ENCODE measurements around the gene FUT7. TPM values are rescaled to one million over a fixed set of nuclear protein-coding genes. Genes with fewer than 3 reads are reported as not detected.

The FUT7 gene
- total and polyA plus RNA-seq, 8 donors: 0.12 to 0.19 (median 0.18) TPM; not detected in 5

DNA sequence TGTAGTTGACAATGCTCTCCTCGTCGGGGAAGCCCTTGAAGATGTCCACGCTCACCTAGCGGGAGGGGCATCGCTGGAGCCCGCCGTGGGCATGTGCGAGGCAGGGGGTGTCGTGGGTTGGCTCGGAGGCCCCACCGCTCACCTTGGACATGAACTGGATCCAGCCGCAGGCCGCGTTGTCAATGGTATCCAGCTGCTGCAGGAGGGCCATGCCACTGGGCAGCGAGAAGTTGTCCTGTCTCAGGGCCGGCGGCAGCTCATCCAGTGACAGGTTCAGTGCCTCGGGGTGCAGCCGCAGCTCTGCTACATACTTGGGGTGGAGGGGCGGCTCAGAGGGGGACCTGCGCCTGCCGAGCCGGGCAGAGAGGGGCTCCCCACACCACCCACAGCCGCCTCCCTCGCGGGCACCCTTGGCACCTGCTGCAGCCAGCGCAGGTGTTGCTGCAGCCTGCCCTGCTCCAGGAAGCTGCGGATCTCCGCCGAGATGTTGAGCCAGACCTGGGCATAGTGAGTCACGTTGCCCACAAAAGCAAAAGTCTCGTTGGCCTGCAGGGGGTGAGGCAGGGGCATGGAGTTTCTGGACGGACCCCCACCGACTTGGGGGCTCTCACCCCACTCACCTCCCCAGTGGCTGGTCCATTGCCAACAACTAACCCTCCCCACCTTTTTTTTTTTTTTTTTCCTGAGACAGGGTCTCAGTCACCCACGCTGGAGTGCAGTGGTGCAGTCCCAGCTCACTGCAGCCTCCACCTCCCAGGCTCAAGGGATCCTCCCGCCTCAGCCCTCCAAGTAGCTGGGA lies 12.9 kb downstream of the FUT7 start:
- ATAC-seq: no peak
- Histone ChIP-seq H3K4me1 (no peaks in the 10 kb centered on the region), H3K4me3 (no peak overlapping the region), H3K27ac (no peak overlapping the region), H3K27me3 (no peaks in the 10 kb centered on the region), H3K36me3 (peaks cover 0 to 19% (median 0%) of the 10 kb centered on the region in 3 donors), H3K9me3 (no peaks in the 10 kb centered on the region)
- 93 to 95% methylated on average over 35 to 36 of the region's 36 CpGs for WGBS, 2 donors
- no peak for DNase-seq
- intact Hi-C loops (cut with DNase I): no loop called here
- no peak for FAIRE-seq
- TF ChIP-seq, protein P1, sequence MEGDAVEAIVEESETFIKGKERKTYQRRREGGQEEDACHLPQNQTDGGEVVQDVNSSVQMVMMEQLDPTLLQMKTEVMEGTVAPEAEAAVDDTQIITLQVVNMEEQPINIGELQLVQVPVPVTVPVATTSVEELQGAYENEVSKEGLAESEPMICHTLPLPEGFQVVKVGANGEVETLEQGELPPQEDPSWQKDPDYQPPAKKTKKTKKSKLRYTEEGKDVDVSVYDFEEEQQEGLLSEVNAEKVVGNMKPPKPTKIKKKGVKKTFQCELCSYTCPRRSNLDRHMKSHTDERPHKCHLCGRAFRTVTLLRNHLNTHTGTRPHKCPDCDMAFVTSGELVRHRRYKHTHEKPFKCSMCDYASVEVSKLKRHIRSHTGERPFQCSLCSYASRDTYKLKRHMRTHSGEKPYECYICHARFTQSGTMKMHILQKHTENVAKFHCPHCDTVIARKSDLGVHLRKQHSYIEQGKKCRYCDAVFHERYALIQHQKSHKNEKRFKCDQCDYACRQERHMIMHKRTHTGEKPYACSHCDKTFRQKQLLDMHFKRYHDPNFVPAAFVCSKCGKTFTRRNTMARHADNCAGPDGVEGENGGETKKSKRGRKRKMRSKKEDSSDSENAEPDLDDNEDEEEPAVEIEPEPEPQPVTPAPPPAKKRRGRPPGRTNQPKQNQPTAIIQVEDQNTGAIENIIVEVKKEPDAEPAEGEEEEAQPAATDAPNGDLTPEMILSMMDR (IDR thresholded peaks at IDR 0.05): no peak

DNA sequence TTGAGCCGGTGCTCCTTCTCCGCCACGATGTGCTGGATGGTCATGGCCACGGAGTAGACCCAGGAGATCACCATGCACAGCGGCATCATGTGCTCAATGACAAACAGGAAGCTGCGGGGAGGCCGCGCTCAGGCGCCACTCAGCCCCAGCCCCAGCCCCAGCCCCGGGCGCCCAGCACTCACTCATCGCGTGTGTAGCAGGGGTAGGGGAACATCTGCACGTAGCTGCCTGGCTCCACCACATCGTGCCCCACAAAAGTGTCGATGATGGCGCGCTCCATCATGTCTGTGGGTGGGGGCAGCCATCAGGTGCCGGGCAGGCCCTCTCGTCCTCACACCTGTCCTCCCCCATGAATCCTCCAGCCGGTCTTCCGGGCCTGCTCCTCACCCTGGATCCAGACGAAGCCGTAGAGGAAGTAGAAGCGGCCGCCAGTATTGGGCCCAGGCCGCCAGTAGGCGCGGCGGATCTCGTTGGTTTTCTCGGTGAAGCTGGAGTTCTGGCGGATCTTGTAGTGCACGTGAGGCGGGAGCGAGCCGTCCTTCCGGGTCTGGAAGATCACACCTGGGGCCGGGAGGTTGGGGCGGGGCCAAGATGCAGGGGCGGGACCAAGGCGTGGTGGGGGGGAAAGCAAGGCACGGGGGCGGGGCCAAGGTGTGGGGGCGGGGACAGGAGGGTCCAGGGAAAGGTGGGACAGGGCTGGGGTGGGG lies 13.9 kb downstream of the FUT7 start:
- TF ChIP-seq, protein P1 (IDR thresholded peaks at IDR 0.05): no peak
- ATAC-seq (no peak), FAIRE-seq (no peak), DNase-seq (no peak)
- H3K27me3 ChIP-seq: no peaks in the 10 kb centered on the region
- H3K27ac ChIP-seq: no peak overlapping the region
- no peak overlapping the region for H3K4me3 ChIP-seq
- 91 to 93% methylated on average over 44 to 45 of the region's 45 CpGs for WGBS, 2 donors
- H3K4me1 ChIP-seq: no peaks in the 10 kb centered on the region
- intact Hi-C loops (cut with DNase I): no loop called here
- H3K36me3 ChIP-seq: peaks cover 0 to 19% (median 0%) of the 10 kb centered on the region in 3 donors
- H3K9me3 ChIP-seq: no peaks in the 10 kb centered on the region

DNA sequence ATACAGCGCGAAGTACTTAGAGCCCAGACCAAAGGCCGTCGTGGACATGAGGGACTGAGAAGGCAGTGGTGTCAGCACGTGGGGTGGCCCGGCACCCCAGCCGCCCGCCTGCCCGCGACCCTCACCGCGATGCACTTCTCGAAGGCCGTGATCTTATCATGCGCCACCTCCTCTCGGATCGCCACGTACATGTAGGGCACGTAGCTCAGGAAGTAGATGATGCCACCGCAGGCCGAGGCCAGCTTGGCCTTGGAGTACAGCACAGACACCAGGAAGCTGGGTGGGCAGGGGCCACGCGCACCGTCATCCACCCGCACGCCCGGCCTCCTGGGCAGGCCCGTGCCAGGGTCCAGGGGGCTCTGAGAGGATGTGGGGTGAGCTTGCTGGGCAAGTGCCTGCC lies 14.8 kb downstream of the FUT7 start:
- no peaks in the 10 kb centered on the region for H3K27me3 ChIP-seq
- no peak overlapping the region for H3K4me3 ChIP-seq
- intact Hi-C loops (cut with DNase I): no loop called here
- H3K9me3 ChIP-seq: no peaks in the 10 kb centered on the region
- no peak for DNase-seq
- TF ChIP-seq, protein P1 (IDR thresholded peaks at IDR 0.05): no peak
- H3K36me3 ChIP-seq: peaks cover 0 to 24% (median 0%) of the 10 kb centered on the region in 3 donors
- no peaks in the 10 kb centered on the region for H3K4me1 ChIP-seq
- WGBS, 2 donors: 97 to 99% methylated on average over 28 of the region's 28 CpGs
- no peak for FAIRE-seq
- H3K27ac ChIP-seq: no peak overlapping the region
- no peak for ATAC-seq

DNA sequence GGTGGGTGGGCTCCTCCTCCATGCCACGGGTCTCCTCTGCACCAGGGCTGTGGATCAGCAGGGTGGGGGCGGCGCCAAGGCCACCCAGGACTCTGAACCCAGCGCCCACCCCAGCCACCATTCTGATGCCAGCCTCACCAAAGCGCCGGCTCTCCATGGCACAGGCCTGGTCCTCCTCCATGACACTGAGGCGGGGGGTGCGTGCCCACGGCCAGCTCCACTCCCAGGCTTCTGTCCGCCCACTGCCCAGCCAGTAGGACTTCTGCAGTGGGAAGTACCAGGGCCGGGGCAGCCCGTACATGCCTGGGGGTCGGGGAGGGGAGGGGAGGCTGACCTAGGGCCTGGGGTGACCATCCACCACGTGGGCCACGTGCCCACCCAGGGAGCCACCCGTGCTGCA lies 15.5 kb downstream of the FUT7 start:
- FAIRE-seq: no peak
- no peak for DNase-seq
- intact Hi-C loops (cut with DNase I): no loop called here
- H3K36me3 ChIP-seq: peaks cover 0 to 29% (median 0%) of the 10 kb centered on the region in 3 donors
- 92 to 93% methylated on average over 12 to 16 of the region's 16 CpGs for WGBS, 2 donors
- H3K27me3 ChIP-seq: no peaks in the 10 kb centered on the region
- H3K4me3 ChIP-seq: no peak overlapping the region
- H3K4me1 ChIP-seq: no peaks in the 10 kb centered on the region
- no peak overlapping the region for H3K27ac ChIP-seq
- ATAC-seq: no peak
- TF ChIP-seq, protein P1 (IDR thresholded peaks at IDR 0.05): no peak
- no peaks in the 10 kb centered on the region for H3K9me3 ChIP-seq

All from pancreas (tissue), 10 donors.